ENCODE data around the gene EFNB1. TPM values are rescaled to one million over a fixed set of nuclear protein-coding genes. Genes with fewer than 3 reads are reported as not detected.

The EFNB1 gene
- polyA plus RNA-seq, 4 donors = 98.2 to 132 (median 117) TPM

- DNase-seq (ENCODE audit: low read depth in 4 of 4, low spot score in 3 of 4) = no peak
These were observed 1.6 kb upstream of the EFNB1 start for GRCh38 chrX:68827256-68827655.

GRCh38 chrX:68827848-68828624 lies 785 bp upstream of the EFNB1 start:
- DNase-seq (ENCODE audit: low read depth in 4 of 4, low spot score in 3 of 4) = peak; percentile 58 to 71 (median 66)

GRCh38 chrX:68829582-68830418 lies 979 bp downstream of the EFNB1 start:
- no peak for DNase-seq (ENCODE audit: low read depth in 4 of 4, low spot score in 3 of 4)

GRCh38 chrX:68830419-68831404 lies 1.9 kb downstream of the EFNB1 start:
- DNase-seq (ENCODE audit: low read depth in 4 of 4, low spot score in 3 of 4) = no peak

- no peak for DNase-seq (ENCODE audit: low read depth in 4 of 4, low spot score in 3 of 4)
These were observed 2.7 kb downstream of the EFNB1 start for GRCh38 chrX:68831405-68832100.

- DNase-seq (ENCODE audit: low read depth in 4 of 4, low spot score in 3 of 4) = no peak
These were observed 3.2 kb downstream of the EFNB1 start for GRCh38 chrX:68832101-68832416.

GRCh38 chrX:68832516-68833447 lies 4.0 kb downstream of the EFNB1 start:
- DNase-seq (ENCODE audit: low read depth in 4 of 4, low spot score in 3 of 4) = no peak

- no peak for DNase-seq (ENCODE audit: low read depth in 4 of 4, low spot score in 3 of 4)
These were observed 4.6 kb downstream of the EFNB1 start for GRCh38 chrX:68833448-68833805.

- no peak for DNase-seq (ENCODE audit: low read depth in 4 of 4, low spot score in 3 of 4)
These were observed 5.1 kb downstream of the EFNB1 start for GRCh38 chrX:68833855-68834331.

- no peak for DNase-seq (ENCODE audit: low read depth in 4 of 4, low spot score in 3 of 4)
These were observed 5.7 kb downstream of the EFNB1 start for GRCh38 chrX:68834371-68835103.

GRCh38 chrX:68835104-68835442 lies 6.3 kb downstream of the EFNB1 start:
- DNase-seq (ENCODE audit: low read depth in 4 of 4, low spot score in 3 of 4) = no peak

- no peak for DNase-seq (ENCODE audit: low read depth in 4 of 4, low spot score in 3 of 4)
These were observed 6.6 kb downstream of the EFNB1 start for GRCh38 chrX:68835468-68835867.

GRCh38 chrX:68837119-68837518 lies 8.3 kb downstream of the EFNB1 start:
- DNase-seq (ENCODE audit: low read depth in 4 of 4, low spot score in 3 of 4) = no peak

GRCh38 chrX:68838571-68838910 lies 9.7 kb downstream of the EFNB1 start:
- no peak for DNase-seq (ENCODE audit: low read depth in 4 of 4, low spot score in 3 of 4)

- DNase-seq (ENCODE audit: low read depth in 4 of 4, low spot score in 3 of 4) = no peak
These were observed 10.9 kb downstream of the EFNB1 start for GRCh38 chrX:68839771-68840170.

- no peak for DNase-seq (ENCODE audit: low read depth in 4 of 4, low spot score in 3 of 4)
These were observed 11.4 kb downstream of the EFNB1 start for GRCh38 chrX:68840256-68840655.

- no peak for DNase-seq (ENCODE audit: low read depth in 4 of 4, low spot score in 3 of 4)
These were observed 12.6 kb downstream of the EFNB1 start for GRCh38 chrX:68841251-68842049.

GRCh38 chrX:68842351-68842750 lies 13.5 kb downstream of the EFNB1 start:
- DNase-seq (ENCODE audit: low read depth in 4 of 4, low spot score in 3 of 4) = no peak
